ENCODE data around the gene C2orf68.
"Not testable (repeated sequence)": the region's sequence is repeated elsewhere in the genome, so short reads cannot be mapped to it uniquely, and the experiment has no call there.

C2orf68 gene, protein sequence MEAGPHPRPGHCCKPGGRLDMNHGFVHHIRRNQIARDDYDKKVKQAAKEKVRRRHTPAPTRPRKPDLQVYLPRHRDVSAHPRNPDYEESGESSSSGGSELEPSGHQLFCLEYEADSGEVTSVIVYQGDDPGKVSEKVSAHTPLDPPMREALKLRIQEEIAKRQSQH

DNA sequence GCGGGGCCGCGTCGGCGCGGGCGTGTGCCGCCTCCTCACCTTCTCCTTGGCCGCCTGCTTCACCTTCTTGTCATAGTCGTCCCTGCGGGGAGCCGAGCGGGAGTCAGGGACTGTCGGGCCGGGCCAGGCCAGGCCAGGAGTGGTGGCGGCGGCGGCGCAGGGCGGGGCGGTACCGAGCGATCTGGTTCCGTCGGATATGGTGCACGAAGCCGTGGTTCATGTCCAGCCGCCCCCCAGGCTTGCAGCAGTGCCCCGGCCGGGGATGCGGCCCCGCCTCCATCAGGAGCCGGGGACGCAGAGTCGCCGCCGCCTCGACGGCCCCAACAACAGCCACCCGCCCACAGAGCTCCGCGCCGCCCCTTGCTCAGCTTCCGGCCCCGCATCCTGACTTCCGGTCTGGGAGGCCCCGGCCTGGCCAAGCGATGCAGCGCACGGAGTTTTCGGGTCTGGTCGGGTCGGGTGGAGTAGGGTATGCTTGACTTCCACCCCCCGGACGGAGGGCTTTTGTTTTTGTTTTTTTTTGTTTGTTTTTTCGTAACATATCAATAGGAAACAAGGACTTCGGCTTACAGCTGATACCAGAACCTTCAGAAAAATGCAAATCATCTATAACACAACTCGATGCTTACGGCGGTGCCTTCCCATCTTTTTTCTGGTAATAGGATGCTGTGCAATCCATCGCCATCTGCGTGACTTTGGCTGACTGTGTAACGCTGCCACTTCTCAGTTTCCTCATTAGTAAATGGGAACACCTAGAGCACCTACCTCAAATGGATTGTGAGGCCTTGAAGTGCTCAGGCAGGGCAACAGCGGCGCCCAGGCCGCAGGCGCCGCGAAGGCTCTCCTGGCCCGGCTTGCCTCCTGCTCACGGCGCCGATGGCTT is at the start of gene C2orf68:
Gene C2orf68 (minus strand): TSS at position 362 of the 883 bp plus-strand sequence. CDS start 82 bp downstream, at position 280.
- peak; percentile 77 to 78 for DNase-seq

DNA sequence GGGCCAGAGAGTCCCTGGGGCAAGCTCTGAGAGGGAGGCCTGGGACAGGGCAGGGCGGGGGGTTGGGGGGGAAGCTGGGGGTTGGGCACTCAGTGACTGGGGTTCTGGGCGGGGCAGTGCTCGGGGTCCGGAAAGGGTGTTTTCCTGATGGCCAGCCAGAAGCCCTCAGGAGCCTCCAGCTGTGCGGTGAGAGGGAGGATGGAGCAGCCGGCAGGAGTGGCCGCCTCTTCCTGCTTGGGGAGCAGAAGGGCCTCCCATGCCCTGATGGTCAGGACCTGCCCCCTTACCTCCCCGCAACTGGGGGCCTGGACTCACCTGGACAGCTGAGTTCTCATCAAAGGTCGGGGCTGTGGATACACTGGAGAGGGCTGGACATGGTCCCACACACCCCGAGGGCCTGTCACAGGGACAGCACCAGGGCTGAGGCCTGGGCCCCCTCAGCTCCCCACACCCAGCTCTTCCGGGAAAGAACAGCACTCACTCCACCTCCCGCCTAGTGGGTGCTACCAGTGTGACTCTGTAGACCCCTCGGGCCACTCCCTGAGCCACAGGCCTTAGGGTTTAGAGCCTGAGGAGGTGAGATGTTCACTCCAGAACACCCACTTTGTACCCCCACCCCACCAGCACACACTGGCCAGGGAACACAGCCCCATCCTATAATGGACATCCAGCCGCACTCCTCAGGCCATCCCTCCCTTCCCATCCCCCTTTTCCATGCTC is 49.4 kb upstream of the C2orf68 start:
- DNase-seq, result no peak

DNA sequence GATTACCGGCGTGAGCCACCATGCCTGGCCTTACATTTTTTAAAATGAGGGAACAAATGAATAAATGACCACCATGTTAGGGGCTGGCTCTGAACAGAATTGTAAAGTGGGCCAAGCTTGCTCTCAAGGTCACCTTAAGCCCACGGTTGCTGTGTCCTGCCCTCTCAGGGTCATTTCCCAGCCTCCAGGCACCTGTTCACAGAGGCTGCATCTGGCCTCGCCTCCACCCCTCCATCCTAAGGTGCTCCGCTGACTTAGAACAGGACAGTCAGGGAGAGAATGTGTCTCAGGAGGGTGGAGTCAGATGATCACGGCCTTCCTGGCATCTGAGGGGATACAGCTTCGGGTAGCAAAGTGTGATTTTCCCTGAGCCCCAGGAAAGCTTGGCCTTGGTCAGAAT is 48.9 kb upstream of the C2orf68 start:
- DNase-seq, result no peak

DNA sequence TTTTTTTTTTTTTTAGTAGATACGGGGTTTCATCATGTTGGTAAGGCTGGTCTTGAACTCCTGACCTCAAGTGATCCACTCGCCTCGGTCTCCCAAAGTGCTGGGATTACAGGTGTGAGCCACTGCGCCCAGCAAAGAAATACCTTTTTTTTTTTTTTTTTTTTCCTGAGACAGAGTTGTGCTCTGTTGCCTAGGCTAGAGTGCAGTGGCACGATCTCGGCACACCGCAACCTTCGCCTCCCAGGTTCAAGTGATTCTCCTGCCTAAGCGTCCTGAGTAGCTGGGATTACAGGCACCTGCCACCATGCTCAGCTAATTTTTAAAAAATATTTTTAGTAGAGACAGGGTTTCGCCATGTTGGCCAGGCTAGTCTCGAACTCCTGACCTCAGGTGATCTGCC is 48.4 kb upstream of the C2orf68 start:
- DNase-seq, result not testable (repeated sequence)

DNA sequence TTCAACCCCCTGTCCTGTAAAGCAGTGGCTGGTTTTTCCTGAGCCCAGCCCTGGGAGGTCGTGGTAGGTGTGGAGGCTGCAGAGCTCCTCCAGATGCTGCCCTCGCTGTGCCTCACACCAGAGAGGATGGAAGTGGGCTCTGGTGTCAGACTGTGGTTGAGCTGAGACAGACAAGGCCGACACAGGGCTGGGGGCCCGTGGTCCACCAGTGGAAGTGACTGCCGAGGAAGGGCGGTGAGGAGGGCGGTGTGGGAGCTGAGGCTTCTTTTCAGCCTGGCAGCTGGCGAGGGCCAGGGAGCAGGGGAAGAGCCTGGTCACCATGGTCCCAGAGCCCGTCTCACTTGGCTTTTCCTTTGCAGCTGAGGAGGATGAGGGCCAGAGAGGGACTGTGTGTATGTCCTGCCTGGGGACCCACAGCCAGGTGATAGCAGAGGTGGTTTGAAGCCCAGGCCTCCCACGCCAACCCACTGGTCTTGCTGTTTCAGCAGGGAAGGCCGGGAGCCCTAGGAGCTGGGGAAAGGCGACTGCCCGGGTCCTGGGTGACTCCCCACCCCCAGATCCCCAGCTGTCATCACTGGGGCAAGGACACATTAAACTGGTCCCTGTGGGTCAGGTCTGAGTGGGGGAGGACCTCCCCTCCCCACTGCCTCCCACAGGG is 47.6 kb upstream of the C2orf68 start:
- no peak for DNase-seq

DNA sequence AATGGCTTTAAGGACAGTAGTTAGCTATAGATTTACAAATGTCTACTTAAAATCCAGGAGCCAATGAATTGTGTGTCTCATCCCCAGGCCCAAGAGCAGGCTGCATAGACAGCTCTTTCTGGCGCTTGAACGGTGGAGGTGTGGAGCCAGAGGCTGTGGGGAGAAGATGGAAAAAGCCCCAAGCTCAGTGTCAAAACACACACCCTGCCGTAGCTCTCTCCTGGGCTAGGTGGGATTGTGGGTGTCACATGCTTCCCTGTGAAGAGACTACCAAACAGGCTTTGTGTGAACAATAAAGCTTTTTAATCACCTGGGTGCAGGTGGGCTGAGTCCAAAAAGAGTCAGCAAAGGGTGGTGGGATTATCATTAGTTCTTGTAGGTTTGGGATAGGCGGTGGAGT is 45.5 kb upstream of the C2orf68 start:
- not testable (repeated sequence) for DNase-seq

DNA sequence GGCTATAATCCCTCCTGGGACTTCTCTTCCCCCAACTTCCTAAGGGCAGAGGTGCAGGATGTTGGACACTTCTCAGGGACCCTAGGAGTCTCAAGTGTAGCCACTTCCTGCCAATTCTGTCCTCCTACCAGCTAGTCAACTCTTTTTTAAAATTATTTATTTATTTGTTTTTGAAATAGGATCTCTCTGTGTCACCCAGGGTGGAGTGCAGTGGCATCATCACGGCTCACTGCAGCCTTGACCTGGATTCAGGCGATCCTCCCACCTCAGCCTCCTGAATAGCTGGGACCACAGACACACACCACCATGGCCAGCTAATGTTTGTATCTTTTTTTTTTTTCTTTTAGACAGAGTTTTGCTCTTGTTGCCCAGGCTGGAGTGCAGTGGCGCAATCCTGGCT is 44.6 kb upstream of the C2orf68 start:
- no peak for DNase-seq

DNA sequence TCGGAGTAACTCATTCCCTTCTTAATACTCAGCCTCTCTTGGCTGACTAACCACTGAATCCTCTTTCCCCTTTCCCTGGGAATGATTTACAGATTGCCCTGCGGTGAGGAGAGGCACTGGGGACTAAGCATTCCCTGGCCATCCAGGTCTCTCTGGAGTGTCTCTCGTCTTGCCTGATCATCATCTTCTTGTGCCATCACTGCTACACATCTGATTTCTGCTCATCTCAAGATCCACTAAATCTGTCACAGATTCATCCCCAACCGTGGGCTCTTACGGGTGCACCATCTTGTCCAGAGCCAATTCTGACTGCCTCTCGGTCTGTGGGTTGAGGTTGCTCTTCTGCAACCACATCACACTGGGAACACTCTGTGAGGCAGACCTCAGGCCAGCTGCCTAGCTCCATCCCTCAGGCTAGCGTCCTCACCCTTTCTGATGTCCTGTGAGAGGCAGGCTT is 44.1 kb upstream of the C2orf68 start:
- no peak for DNase-seq

DNA sequence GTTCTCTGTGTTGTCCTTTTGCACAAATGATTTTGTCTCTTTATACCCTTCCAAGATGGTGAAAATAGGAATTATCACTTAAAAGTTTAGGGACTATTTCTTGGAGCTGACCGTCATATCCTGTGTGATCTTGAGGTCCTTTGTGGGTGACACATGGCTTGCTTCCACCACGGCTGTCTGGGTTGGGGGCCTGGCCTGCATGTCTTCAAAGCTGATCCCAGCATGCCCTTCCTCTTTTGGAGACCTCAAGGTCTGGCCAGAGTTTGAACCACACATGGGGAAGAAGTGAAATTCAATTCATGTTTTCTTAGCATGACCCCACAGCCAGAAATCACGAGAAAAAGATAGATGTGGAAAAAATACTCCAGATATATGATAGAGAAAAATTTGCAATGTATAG is 42.1 kb upstream of the C2orf68 start:
- no peak for DNase-seq

DNA sequence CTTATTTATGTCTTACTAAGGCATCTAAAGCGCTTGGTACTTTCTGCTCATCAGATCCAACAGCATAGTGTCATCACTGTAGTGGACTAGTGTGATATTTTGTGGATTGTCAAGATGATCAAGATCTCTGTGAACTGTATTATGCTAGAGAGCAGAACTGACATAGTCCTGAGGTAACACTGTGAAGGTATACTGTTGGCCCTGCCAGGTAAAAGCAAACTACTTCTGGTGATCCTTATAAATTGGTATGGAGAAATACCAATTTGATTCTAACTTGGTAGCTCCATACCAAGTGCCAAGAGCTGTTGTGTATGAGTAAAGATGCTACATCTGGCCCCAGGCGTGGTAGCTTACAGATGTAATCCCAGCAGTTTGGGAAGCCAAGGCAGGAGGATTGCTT is 40.2 kb upstream of the C2orf68 start:
- no peak for DNase-seq

DNA sequence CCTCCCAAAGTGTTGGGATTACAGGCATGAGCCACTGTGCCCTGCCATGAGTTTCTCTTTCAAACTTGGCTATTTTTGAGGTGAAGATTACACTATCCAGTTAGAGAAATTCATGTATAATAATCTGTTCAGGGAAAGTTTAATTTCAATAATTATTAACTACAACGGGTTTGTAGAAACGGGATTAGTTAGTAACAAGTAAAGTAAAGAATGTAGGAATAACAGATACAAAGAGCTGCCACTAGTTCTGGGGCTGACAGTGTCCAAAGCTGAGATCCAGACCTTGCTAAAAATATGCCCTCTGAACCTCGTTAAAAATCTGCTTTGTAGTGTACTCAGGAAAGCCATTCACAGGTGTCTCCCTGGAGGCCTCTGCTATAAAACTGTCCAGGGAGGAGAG is 39.2 kb upstream of the C2orf68 start:
- no peak for DNase-seq

DNA sequence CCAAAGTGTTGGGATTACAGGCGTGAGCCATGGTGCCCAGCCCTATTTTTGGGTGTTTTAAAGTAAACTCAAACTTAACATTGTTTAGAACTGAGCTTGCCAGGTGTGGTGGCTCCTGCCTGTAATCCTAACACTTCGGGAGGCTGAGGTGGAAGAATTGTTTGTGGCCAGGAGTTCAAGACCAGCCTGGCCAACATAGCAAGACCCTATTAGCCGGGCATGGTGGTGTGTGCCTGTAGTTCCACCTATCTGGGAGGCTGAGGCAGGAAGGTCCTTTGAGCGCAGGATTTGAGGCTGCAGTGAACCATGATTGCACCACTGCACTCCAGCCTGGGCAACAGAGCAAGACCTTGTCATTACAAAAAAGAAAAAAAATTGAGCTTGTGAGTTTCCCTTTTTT is 38.6 kb upstream of the C2orf68 start:
- no peak for DNase-seq

DNA sequence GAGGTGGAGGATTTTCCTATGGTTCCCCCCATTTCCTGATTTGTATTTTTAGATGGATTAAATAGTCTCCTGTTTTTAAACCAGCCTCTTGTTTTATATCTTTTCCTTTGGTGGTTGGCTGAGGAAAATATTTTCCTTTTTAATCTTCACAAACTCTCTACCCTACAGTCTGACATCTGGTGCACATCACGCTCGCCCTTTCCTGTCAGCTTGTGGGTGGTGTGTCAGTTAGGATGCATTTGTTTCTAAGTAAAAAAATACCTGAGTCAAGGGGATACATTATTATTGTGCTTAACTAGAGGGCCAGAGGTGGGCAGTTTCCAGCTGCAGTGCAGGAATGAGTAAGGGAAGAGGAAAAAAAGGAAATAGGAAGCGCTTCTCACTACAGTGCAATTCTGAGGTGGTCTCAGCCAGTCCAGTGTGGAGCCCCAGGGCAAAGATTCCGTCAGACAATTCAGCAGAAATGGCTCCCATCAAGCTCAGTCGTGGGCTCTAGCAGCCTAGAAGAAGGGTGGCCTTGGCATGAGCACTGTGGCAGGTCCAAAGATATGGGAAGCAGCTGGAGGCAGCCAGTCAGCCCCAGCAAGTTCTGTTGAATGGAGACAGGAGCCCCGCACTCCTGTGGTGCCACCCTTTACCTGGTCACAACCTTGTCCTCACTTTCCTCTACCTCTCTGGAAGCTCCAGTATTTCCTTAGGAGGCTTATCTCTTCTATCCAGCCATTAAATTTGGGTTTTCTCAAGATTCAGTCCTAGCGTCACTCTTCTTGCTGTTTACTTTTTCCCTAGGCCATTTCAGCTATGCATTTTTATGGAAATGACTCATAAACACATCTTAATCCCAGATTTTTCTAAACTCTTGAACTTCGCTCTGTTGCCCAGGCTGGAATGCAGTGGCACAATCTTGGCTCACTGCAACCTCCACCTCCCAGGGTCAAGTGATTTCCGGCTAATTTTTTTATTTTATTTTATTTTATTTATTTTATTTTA is 37.6 kb upstream of the C2orf68 start:
- DNase-seq, result no peak

DNA sequence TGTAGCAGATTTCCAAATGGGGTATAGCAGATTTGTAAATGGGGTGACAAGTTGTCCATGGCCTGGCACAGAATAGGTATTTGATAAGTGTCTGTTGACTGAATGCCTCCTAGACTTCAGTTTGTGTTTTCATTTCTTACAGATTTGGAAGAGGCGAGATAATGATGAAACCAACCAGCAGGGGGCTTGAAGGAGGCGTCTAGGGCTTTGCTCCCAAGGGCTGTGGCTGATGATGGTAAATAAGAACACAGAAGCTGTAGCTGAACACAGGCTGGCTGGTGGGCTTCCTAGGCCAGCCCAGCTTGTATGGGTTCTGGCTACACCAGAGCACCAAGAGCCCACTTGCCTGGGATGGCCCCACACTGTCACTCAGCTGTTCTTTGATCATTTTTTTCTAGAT is 36.8 kb upstream of the C2orf68 start:
- DNase-seq, result peak in 1 of 2 experiments; percentile 26

DNA sequence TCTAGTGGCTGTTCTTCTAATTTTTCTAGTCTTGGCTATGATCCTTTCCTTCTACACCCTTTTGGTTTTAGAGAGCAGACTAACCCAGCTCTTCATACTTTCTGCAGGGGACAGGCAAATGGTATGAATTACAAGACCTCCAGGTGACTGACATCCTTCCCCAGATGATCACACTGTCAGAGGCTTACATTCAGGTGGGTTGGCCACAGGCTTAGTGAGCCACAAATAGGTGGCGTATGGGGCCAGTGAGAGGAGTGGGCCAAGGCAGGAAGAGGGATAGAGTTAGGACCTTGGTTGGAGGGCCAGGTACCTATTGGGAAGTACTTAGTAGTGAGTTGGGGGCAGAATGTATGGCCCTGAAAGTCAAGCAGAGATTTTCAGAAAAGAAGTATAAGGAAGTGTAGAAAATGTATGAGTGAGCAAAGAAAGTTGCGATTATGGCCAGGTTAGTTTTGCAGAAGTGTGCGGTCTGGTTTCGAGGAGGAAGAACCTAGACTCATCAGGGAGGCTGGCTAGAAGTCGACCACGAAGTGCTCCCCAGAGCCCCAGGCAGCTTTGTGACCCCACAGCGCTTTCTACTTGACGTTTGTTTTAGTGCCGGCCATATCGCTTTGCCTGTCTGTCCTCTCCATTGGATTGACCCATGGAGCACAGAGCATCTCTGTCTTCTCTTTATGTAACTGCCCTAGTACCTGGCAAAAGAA is 36.1 kb upstream of the C2orf68 start:
- no peak for DNase-seq

DNA sequence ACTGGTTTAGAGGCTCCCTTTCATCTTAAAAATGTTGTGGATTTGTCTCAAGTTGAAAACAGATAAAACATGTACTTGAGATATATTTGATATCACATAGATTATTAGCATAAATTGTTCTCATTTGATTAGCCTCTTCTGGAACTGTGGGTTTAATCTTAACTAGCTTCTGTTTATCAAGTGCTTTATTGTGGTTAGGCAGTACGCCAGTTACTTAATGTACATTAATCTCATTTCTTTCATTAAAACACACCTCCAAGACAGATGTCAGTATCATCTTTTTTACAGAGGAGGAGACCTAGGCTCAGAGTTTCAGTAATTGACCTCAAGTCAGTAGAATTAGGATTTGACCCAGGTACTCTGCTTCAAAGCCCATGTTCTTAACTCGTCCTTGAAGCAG is 34.3 kb upstream of the C2orf68 start:
- DNase-seq, result no peak

DNA sequence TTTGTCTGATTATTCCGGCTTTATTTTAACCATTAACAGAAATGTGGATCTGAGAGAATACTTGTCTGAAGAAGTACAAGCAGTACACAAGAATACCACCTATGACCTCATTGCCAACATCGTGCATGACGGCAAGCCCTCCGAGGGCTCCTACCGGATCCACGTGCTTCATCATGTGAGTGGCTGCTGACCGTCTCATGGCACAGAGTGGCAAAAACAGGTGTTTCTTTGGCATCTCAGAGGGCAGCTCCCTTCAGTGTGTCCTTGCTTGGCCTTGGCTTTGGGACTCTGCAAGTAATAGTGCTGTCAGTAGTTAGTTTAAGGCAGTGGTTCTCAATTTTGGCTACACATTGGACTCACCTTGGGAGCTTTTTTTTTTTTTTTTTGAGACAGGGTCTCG is 33.0 kb upstream of the C2orf68 start:
- no peak for DNase-seq

DNA sequence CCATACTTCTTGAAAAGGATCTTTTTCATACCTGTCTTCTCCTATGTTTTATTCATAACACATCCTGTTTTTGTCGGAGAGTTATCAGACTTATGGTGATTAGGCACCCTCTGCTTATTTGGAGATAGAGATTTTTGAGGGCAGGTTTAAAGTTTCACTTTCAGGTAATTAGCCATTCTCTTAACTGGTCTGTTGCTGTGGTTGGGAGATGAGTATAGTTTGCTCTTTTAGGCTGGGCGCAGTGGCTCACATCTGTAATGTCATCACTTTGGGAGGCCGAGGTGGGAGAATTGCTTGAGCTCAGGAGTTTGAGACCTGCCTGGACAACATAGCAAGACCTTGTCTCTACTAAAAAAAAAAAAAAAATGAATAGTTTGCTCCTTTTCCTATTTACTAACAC is 30.9 kb upstream of the C2orf68 start:
- DNase-seq, result no peak

DNA sequence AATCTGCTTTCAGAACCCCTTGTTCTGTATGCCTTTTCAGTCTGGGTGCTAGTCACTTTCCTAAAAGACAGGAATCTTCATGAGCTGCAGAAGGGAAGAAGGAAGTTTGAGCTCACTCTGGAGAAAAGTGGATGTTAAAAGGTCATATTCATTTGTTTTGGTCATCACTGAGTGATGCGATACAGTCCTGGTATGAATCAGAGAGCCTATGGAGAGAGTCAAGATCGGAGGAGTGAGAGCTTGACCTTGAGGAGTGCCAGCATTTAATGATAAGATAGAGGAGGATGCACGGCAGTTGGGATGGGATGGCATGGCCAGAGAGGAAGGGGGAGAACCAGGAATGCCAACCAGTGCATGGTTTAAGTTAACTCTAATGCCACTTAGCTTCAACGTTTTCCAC is 23.8 kb upstream of the C2orf68 start:
- DNase-seq, result no peak

DNA sequence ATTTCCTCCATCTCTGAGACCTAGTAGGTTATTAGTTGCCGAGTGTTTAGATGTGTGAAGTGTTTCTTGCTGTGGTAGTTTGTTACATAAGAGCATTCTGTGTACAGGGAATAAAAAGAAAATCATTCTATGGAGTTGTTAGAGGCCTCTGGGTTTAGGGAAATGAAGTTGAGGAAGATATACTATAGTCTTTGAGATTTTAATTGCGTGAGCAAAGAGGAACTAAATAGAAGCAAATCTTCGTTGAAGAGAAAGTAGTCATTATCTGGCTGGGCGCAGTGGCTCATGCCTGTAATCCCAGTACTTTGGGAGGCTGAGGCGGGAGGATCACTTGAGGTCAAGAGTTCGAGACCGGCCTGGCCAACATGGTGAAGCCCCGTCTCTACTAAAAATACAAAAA is 23.1 kb upstream of the C2orf68 start:
- DNase-seq, result no peak

DNA sequence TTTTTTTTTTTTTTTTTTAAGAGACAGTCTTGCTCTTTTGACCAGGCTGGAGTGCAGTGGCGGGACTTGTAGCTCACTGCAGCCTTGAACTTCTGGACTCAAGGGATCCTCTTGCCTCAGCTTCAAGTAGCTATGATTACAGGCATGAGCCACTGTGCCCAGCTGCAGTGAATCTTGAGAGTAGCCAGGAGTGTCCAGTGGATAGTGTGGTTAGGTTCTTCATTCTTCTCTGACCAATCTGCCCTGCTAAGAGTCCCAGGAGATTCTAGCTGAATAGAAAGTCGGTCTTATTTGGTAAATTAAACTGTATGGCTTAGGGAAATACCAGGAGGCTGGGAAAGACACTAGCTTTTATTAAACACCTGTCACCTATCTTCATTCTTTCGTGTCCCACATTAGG is 19.4 kb upstream of the C2orf68 start:
- no peak for DNase-seq
